ENCODE results near the gene ATP6AP2. TPM values are rescaled to one million over a fixed set of nuclear protein-coding genes. Genes with fewer than 3 reads are reported as not detected.

The ATP6AP2 gene
- total and polyA plus RNA-seq, 2 donors (not counting 1 experiment from before 2014, with no cell fraction given) = 29.0 to 53.3 TPM

DNA sequence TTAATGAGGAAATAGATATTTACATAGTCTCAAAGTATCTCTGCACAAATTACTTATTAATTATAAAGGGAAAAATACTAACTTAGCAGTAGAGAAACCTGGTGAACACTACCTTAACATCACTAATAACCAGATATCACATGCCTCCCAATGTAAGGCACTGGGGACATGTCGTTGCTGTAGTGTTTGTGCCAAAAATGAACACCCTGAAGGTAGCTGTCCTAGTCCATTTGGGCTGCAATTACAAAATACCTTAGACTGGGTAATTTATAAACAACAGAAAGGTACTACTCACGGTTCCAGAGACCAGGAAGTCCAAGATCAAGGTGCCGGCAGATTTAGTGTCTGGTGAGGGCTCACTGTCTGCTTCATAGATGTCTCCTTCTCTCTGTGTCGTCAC lies 31.7 kb downstream of the ATP6AP2 start:
- Histone ChIP-seq H3K9me3 (ENCODE audit: control extremely low read depth in 1 of 3, control insufficient read depth in 2 of 3, insufficient read depth in 1 of 3, low read length in 2 of 3) (no peaks in the 10 kb centered on the region), H4K20me1 (ENCODE audit: control insufficient read depth, insufficient read depth, low read length, poor library complexity, severe bottlenecking) (no peaks in the 10 kb centered on the region), H2AFZ (ENCODE audit: insufficient read depth, low read depth, low read length, poor library complexity, severe bottlenecking) (no peak overlapping the region), H3K9ac (ENCODE audit: low read length) (no peak overlapping the region), H3K27me3 (replicated peaks in 1 of 4; ENCODE audit: control extremely low read depth in 1 of 4, control insufficient read depth in 3 of 4, insufficient read depth in 4 of 4, low read length in 3 of 4) (no peaks in the 10 kb centered on the region), H3K79me2 (ENCODE audit: control insufficient read depth, insufficient read depth, low read length) (no peaks in the 10 kb centered on the region), H3K4me3 (ENCODE audit: control extremely low read depth in 1 of 5, extremely low read depth in 1 of 5, insufficient read depth in 1 of 5, low read depth in 2 of 5, low read length in 4 of 5) (no peak overlapping the region), H3K27ac (ENCODE audit: low read length in 2 of 2) (no peak overlapping the region), H3K4me1 (ENCODE audit: control insufficient read depth in 2 of 2, insufficient read depth in 2 of 2, low read length in 2 of 2) (no peaks in the 10 kb centered on the region), H3K36me3 (replicated peaks in 1 of 2; ENCODE audit: control extremely low read depth in 1 of 2, control insufficient read depth in 1 of 2, extremely low read depth in 1 of 2, insufficient read depth in 2 of 2, low read length in 1 of 2) (no peaks in the 10 kb centered on the region), H3K4me2 (replicated peaks; ENCODE audit: low read depth, low read length, poor library complexity, severe bottlenecking) (no peak overlapping the region)
- POLR2A ChIA-PET = no interaction called here
- TF ChIP-seq, protein P1, sequence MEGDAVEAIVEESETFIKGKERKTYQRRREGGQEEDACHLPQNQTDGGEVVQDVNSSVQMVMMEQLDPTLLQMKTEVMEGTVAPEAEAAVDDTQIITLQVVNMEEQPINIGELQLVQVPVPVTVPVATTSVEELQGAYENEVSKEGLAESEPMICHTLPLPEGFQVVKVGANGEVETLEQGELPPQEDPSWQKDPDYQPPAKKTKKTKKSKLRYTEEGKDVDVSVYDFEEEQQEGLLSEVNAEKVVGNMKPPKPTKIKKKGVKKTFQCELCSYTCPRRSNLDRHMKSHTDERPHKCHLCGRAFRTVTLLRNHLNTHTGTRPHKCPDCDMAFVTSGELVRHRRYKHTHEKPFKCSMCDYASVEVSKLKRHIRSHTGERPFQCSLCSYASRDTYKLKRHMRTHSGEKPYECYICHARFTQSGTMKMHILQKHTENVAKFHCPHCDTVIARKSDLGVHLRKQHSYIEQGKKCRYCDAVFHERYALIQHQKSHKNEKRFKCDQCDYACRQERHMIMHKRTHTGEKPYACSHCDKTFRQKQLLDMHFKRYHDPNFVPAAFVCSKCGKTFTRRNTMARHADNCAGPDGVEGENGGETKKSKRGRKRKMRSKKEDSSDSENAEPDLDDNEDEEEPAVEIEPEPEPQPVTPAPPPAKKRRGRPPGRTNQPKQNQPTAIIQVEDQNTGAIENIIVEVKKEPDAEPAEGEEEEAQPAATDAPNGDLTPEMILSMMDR (IDR thresholded peaks at IDR 0.05) = no peak
- TF ChIP-seq EZH2 (IDR thresholded peaks at IDR 0.05; ENCODE audit: borderline replicate concordance, insufficient read depth, low read depth, low read length, poor library complexity, severe bottlenecking) = no peak
- ATAC-seq (ENCODE audit: low read depth) (no peak), DNase-seq (no peak)
- CTCF ChIA-PET = no interaction called here
- no peak overlapping the region for H3K4me3 Mint-ChIP-seq
- H3K4me1 Mint-ChIP-seq = no peaks in the 10 kb centered on the region
- H3K9me3 Mint-ChIP-seq (ENCODE audit: insufficient read depth) = no peaks in the 10 kb centered on the region
- H3K27me3 Mint-ChIP-seq = no peaks in the 10 kb centered on the region
- WGBS (ENCODE audit: insufficient coverage) = no CpG with 5 or more reads among the region's 4 CpGs
- no peak overlapping the region for H3K27ac Mint-ChIP-seq
- intact Hi-C loops (cut with micrococcal nuclease) = no loop called here

GRCh38 chrX:40615976-40616375 lies 35.2 kb downstream of the ATP6AP2 start:
- CTCF ChIA-PET = no interaction called here
- DNase-seq (no peak), ATAC-seq (ENCODE audit: low read depth) (no peak)
- no CpG with 5 or more reads among the region's 9 CpGs for WGBS (ENCODE audit: insufficient coverage)
- H3K27ac ChIP-seq (ENCODE audit: low read length in 2 of 2) = no peak overlapping the region
- H3K9ac ChIP-seq (ENCODE audit: low read length) = no peak overlapping the region
- no peak overlapping the region for H2AFZ ChIP-seq (ENCODE audit: insufficient read depth, low read depth, low read length, poor library complexity, severe bottlenecking)
- no peaks in the 10 kb centered on the region for H3K36me3 ChIP-seq (replicated peaks in 1 of 2; ENCODE audit: control extremely low read depth in 1 of 2, control insufficient read depth in 1 of 2, extremely low read depth in 1 of 2, insufficient read depth in 2 of 2, low read length in 1 of 2)
- no peak overlapping the region for H3K27ac Mint-ChIP-seq
- H3K4me1 Mint-ChIP-seq = no peaks in the 10 kb centered on the region
- H3K4me2 ChIP-seq (replicated peaks; ENCODE audit: low read depth, low read length, poor library complexity, severe bottlenecking) = no peak overlapping the region
- no peaks in the 10 kb centered on the region for H3K27me3 ChIP-seq (replicated peaks in 1 of 4; ENCODE audit: control extremely low read depth in 1 of 4, control insufficient read depth in 3 of 4, insufficient read depth in 4 of 4, low read length in 3 of 4)
- POLR2A ChIA-PET = no interaction called here
- no peak overlapping the region for H3K4me3 Mint-ChIP-seq
- H3K4me3 ChIP-seq (ENCODE audit: control extremely low read depth in 1 of 5, extremely low read depth in 1 of 5, insufficient read depth in 1 of 5, low read depth in 2 of 5, low read length in 4 of 5) = no peak overlapping the region
- intact Hi-C loops (cut with micrococcal nuclease) = no loop called here
- H3K27me3 Mint-ChIP-seq = no peaks in the 10 kb centered on the region
- no peaks in the 10 kb centered on the region for H3K9me3 Mint-ChIP-seq (ENCODE audit: insufficient read depth)
- no peaks in the 10 kb centered on the region for H3K79me2 ChIP-seq (ENCODE audit: control insufficient read depth, insufficient read depth, low read length)
- TF ChIP-seq EZH2 (IDR thresholded peaks at IDR 0.05; ENCODE audit: borderline replicate concordance, insufficient read depth, low read depth, low read length, poor library complexity, severe bottlenecking) = no peak
- TF ChIP-seq, protein P1 (IDR thresholded peaks at IDR 0.05) = no peak
- no peaks in the 10 kb centered on the region for H3K9me3 ChIP-seq (ENCODE audit: control extremely low read depth in 1 of 3, control insufficient read depth in 2 of 3, insufficient read depth in 1 of 3, low read length in 2 of 3)
- no peaks in the 10 kb centered on the region for H4K20me1 ChIP-seq (ENCODE audit: control insufficient read depth, insufficient read depth, low read length, poor library complexity, severe bottlenecking)
- no peaks in the 10 kb centered on the region for H3K4me1 ChIP-seq (ENCODE audit: control insufficient read depth in 2 of 2, insufficient read depth in 2 of 2, low read length in 2 of 2)

All from B cell (primary cell).